ENCODE data around the gene DYRK1B.
"Not testable (repeated sequence)": the region's sequence is repeated elsewhere in the genome, so short reads cannot be mapped to it uniquely, and the experiment has no call there.

The DYRK1B gene

GRCh38 chr19:39833464-39834286, at the start of gene DYRK1B:
TSS of gene DYRK1B (minus strand) at chr19:39834162. CDS start at chr19:39831867, 2,295 bp downstream.
- peak; percentile 90 to 96 (median 92) for DNase-seq

DNA sequence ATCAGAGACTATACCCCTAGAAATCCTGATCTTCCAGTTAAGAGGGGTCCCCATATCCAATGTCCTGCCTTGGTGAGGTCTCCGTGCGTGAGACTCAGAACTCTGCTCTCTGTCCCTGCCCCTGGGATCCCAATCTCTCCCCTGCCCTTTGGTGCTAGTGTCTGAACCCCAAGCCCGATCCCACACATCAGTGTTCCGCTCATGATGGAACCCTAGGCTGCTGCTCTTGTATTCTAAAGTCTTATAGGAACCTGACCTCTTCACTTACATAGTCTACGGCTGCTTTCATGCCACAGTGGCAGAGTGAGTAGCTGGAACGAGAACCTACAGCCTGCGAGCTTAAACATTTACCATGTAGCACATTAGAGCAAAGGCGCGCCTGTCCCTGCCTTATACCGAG, 48.7 kb upstream of the DYRK1B start:
- not testable (repeated sequence) for DNase-seq

DNA sequence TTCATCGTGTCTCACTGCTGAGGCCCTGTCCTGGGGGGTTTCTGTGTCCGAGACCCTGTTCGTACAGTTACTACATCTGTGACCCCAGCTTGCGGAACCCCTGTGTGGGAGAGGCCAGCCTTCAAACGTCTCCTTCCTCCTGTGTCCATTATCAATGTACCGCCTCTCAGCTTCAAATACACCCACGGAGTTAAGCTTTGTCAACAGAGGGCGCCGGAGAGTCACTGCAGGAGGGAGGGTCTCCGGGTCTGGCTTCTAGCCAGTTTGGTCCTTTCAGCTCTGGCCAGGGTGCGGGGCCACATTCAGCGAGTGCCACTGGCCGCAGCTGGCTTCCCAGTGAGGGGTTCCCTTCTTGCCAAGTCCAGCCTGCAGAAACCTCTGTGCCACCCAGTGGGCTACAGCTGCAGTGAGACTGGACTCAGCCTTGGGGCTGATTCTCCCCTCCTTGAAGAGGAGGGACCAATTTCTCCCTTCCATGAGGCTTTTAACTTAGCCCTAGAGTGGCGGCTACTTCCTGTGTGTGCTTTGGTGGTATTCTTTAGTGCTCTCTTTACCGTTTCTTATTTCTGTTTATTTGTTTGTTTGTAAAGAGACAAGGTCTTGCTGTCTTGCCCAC, 47.6 kb upstream of the DYRK1B start:
- DNase-seq = not testable (repeated sequence)

DNA sequence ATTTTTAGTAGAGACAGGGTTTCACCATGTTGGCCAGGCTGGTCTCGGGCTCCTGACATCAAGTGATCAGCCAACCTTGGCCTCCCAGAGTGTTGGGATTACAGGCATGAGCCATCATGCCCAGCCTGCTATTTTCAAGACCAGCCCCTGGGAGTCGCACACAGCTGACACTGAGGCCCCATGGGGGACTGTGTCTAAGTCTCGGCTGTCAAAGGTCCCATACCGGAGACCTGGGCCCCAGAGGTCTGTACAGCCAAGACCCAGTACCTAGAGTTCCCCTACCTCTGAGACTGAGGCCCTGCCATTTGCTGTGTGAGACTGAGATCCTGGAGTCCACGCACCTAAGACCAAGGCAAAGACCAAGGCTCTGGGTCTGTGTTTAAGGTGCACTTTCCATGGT, 46.3 kb upstream of the DYRK1B start:
- DNase-seq = not testable (repeated sequence)

GRCh38 chr19:39879796-39880195, 45.8 kb upstream of the DYRK1B start:
- DNase-seq = not testable (repeated sequence)

DNA sequence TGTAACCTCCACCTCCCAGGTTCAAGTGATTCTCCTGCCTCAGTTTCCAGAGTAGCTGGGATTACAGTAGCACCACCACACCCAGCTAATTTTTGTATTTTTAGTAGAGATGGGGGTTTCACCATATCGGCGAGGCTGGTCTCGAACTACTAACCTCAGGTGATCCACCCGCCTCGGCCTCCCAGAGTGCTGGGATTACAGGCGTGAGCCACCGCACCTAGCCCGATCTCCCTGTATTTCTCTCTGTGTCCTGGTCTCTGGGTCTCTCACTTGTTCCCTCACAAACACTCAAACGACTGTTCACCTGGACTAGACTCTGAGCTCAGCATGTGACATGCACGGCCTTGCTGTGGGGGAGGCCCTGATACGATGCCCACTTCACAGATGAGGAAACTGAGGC, 44.9 kb upstream of the DYRK1B start:
- not testable (repeated sequence) for DNase-seq

DNA sequence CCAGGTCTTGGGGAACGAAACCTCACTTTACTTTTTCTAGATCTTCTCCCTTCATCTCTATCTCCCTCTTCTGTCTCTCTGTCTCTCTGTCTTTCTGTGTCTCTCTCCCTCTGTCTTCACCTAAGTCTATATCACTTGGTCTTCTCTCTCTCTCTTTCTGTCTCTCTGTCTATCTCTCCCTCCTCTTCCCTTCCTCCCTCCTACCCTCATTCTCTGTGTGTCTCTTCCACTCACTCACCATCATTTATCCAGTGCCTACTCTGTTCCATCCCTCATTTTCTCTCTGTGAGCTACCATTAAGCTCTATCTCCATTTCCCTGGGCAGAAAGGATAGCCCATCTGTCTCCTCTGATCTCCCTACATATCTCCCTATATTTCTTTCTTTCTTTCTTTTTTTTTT, 44.4 kb upstream of the DYRK1B start:
- no peak for DNase-seq

GRCh38 chr19:39877982-39878381, 44.0 kb upstream of the DYRK1B start:
- not testable (repeated sequence) for DNase-seq

- not testable (repeated sequence) for DNase-seq
These were observed 43.5 kb upstream of the DYRK1B start for GRCh38 chr19:39877488-39877887.

GRCh38 chr19:39876486-39876885, 42.5 kb upstream of the DYRK1B start:
- not testable (repeated sequence) for DNase-seq

- DNase-seq = not testable (repeated sequence)
These were observed 41.5 kb upstream of the DYRK1B start for GRCh38 chr19:39875401-39875864.

- no peak for DNase-seq
These were observed 40.4 kb upstream of the DYRK1B start for GRCh38 chr19:39874404-39874803.

DNA sequence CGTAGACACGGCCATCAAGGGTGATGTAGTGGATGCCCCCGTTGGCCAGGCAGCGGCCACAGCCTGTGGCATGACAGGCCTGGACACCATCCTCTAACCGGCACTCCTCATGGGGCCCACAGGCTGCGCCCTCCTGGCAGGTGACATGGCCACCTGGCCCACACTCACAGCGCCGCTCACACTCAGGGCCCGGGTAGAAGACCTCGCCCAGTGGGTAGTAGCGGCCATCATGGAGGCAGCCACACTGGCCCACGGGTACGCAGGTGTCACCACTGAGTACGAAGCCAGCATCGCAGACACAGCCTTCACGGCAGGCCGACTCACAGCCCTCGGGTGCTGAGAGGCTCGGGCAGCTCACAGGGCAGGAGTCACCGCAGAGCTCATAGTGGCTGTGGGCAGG, 39.4 kb upstream of the DYRK1B start:
- no peak for DNase-seq

- no peak for DNase-seq
These were observed 38.2 kb upstream of the DYRK1B start for GRCh38 chr19:39871886-39872866.

GRCh38 chr19:39871362-39871761, 37.4 kb upstream of the DYRK1B start:
- DNase-seq = no peak

GRCh38 chr19:39870171-39870971, 36.4 kb upstream of the DYRK1B start:
- no peak for DNase-seq

GRCh38 chr19:39867952-39868351, 34.0 kb upstream of the DYRK1B start:
- no peak for DNase-seq

GRCh38 chr19:39867133-39867532, 33.2 kb upstream of the DYRK1B start:
- no peak for DNase-seq

- DNase-seq = no peak
These were observed 32.0 kb upstream of the DYRK1B start for GRCh38 chr19:39865953-39866352.

GRCh38 chr19:39865186-39865585, 31.2 kb upstream of the DYRK1B start:
- DNase-seq = no peak

- no peak for DNase-seq
These were observed 30.2 kb upstream of the DYRK1B start for GRCh38 chr19:39864118-39864517.

- DNase-seq = no peak
These were observed 24.6 kb upstream of the DYRK1B start for GRCh38 chr19:39858541-39858940.

Measured in activated CD4-positive, CD25-positive, alpha-beta regulatory T cell (primary cell).